K562 (cell line): ENCODE results near the gene CACNG6. TPM values are rescaled to one million over a fixed set of nuclear protein-coding genes. Genes with fewer than 3 reads are reported as not detected.

Experiments used
- ATAC-seq: fragments of 200-7000 bp; cut with Tn5 transposase; 3 replicates; pipeline ENCODE4 v1.9.1; 2020; ENCODE audit warnings: moderate library complexity
- BruUV-seq: library from RNA; stranded (reverse); fragments of 400-500 nt; replicated peaks from 2 replicates; lab custom pipeline; 2021; lab: Mats Ljungman, UMichigan
- CTCF ChIA-PET: fragments of 300-600 bp; formaldehyde crosslinking; extraction: SDS; loops from one replicate; lab custom pipeline; 2021; ENCODE audit warnings: low intra/inter-chr PET ratio; lab: Yijun Ruan, JAX
- POLR2A ChIA-PET: fragments of 300-600, 350-650 bp; sonication (Branson Sonifier 250); formaldehyde crosslinking; extraction: SDS; loops from one replicate; lab custom pipeline; 2021; ENCODE audit warnings: antibody characterized with exemption, inconsistent platforms; lab: Yijun Ruan, JAX
- DNase-seq, 4 experiments: peaks; one replicate each; pipeline versions ENCODE4 v3.0.0 to v3.0.0-alpha.2; 2011 to 2018; ENCODE audit warnings: low spot score in 3 of 4, mixed read lengths in 3 of 4; ENCODE audit errors: extremely low read depth in 1 of 4
- FAIRE-seq: peaks from 2 replicates; lab custom pipeline; 2011; peaks lifted over from hg19 to GRCh38; lab: Jason Lieb, UNC
- H2AFZ ChIP-seq: 2 replicates; pipeline ENCODE4 v1.6.0; 2011; ENCODE audit warnings: low read depth, low read length, control low read depth, inconsistent platforms
- H3K27ac ChIP-seq: fragments of 200-600 bp; 3 replicates; pipeline ENCODE4 v1.8.0; 2011; ENCODE audit warnings: low read depth, mild to moderate bottlenecking, control low read depth, inconsistent platforms, low read length, moderate library complexity, mixed read lengths; ENCODE audit errors: extremely low read depth
- H3K27me3 ChIP-seq, 2 experiments: fragments of 300-600 bp in 1 of 2; 2 replicates in 1 of 2; 3 replicates in 1 of 2; pipeline versions ENCODE4 v1.6.0 to v1.8.0; 2011; ENCODE audit warnings: inconsistent platforms in 2 of 2, low read length in 2 of 2, mild to moderate bottlenecking in 1 of 2, mixed read lengths in 1 of 2, moderate library complexity in 1 of 2; ENCODE audit not compliant: control insufficient read depth in 2 of 2, insufficient read depth in 2 of 2
- H3K36me3 ChIP-seq: fragments of 300-600 bp; 3 replicates; pipeline ENCODE4 v1.8.0; 2011; ENCODE audit warnings: mild to moderate bottlenecking, low read length, inconsistent platforms; ENCODE audit not compliant: control insufficient read depth, insufficient read depth
- H3K4me1 ChIP-seq, 2 experiments: fragments of 200-600 bp in 1 of 2; replicated peaks in 1 of 2; 2 replicates in 1 of 2; 3 replicates in 1 of 2; pipeline versions ENCODE4 v1.5.1 to v1.8.0; 2011; ENCODE audit warnings: inconsistent platforms in 2 of 2, low read length in 2 of 2, mild to moderate bottlenecking in 1 of 2, mixed read lengths in 1 of 2, moderate library complexity in 1 of 2; ENCODE audit not compliant: control insufficient read depth in 2 of 2, insufficient read depth in 2 of 2
- H3K4me2 ChIP-seq: 2 replicates; pipeline ENCODE4 v1.6.1; 2011; ENCODE audit warnings: low read length, control low read depth, inconsistent platforms, mixed read lengths; ENCODE audit not compliant: insufficient read depth
- H3K4me3 ChIP-seq: fragments of 200-600 bp; sonication (generic), shearing (Covaris generic); 2 replicates; pipeline ENCODE4 v1.5.1; 2016; ENCODE audit warnings: control low read depth, inconsistent platforms
- H3K79me2 ChIP-seq: fragments of 200-600 bp; 3 replicates; pipeline ENCODE4 v1.8.0; 2011; ENCODE audit warnings: low read length, inconsistent platforms; ENCODE audit not compliant: control insufficient read depth, insufficient read depth
- H3K9ac ChIP-seq, 2 experiments: 2 replicates each; pipeline versions ENCODE4 v1.6.0 to v1.6.1; 2011; ENCODE audit warnings: low read depth in 2 of 2, low read length in 2 of 2, control low read depth in 1 of 2, inconsistent platforms in 1 of 2, mild to moderate bottlenecking in 1 of 2, mixed read lengths in 1 of 2; ENCODE audit not compliant: insufficient read depth in 1 of 2
- H3K9me1 ChIP-seq: one replicate; pipeline ENCODE4 v1.6.0; 2011; ENCODE audit warnings: inconsistent platforms, mild to moderate bottlenecking, low read length, moderate library complexity; ENCODE audit not compliant: control insufficient read depth, insufficient read depth
- H3K9me3 ChIP-seq: replicated peaks from 2 replicates; pipeline ENCODE4 v1.5.1; 2011; ENCODE audit warnings: low read depth, low read length, inconsistent platforms; ENCODE audit not compliant: control insufficient read depth, insufficient read depth
- H4K20me1 ChIP-seq: replicated peaks from 2 replicates; pipeline ENCODE4 v1.6.1; 2011; ENCODE audit warnings: low read length, inconsistent platforms, mixed read lengths; ENCODE audit not compliant: control insufficient read depth, insufficient read depth
- BRF1 ChIP-seq: IDR thresholded peaks from 3 replicates; pipeline ENCODE4 v1.6.1; 2011; ENCODE audit warnings: borderline replicate concordance, mild to moderate bottlenecking; ENCODE audit not compliant: insufficient read length; ENCODE audit errors: extremely low read depth
- HDAC1 ChIP-seq, 2 experiments: fragments of 450-650 bp; IDR thresholded peaks; 2 replicates each; pipeline ENCODE4 v1.6.1; 2016 to 2017; ENCODE audit warnings: inconsistent platforms in 1 of 2, mild to moderate bottlenecking in 1 of 2, moderate library complexity in 1 of 2
- NFYB ChIP-seq: IDR thresholded peaks from 2 replicates; pipeline ENCODE4 v1.6.1; 2011; ENCODE audit warnings: mild to moderate bottlenecking, moderate library complexity; ENCODE audit not compliant: insufficient read length; ENCODE audit errors: extremely low read depth
- NR1H2 ChIP-seq: sonication (generic); formaldehyde crosslinking; IDR thresholded peaks from 2 replicates; pipeline ENCODE4 v1.4.0; 2020; ENCODE audit warnings: mild to moderate bottlenecking, missing genetic modification reagents
- RCOR1 ChIP-seq, 2 experiments: IDR thresholded peaks; 2 replicates each; pipeline ENCODE4 v1.6.1; 2012; ENCODE audit warnings: low read depth in 2 of 2, low read length in 2 of 2, borderline replicate concordance in 1 of 2, improper control_type of control experiment in 1 of 2
- ZNF212 ChIP-seq: fragments of 450-650 bp; formaldehyde crosslinking; IDR thresholded peaks from 2 replicates; pipeline ENCODE4 v1.4.0; 2020; ENCODE audit warnings: mild to moderate bottlenecking
- ZNF584 ChIP-seq: fragments of 200-800 bp; sonication (Bioruptor generic); IDR thresholded peaks from 2 replicates; pipeline ENCODE4 v1.6.1; 2016; ENCODE audit warnings: low read depth, mild to moderate bottlenecking, missing genetic modification characterization, missing compliant biosample characterization
- WGBS: fragments of 100-300 bp; shearing (Covaris generic); methylation state at CpG from one replicate; pipeline ENCODE4 v1.1.6; 2016; ENCODE audit warnings: low coverage, mixed read lengths; ENCODE audit not compliant: insufficient coverage; ENCODE audit errors: missing lambda C conversion rate; 5-methylcytosine and 5-hydroxymethylcytosine counted together
- in situ Hi-C: fragments of 300-500 bp; cut with MboI; formaldehyde crosslinking; loops from 4 replicates; pipeline ENCODE4 v1.15.0; 2018; ENCODE audit warnings: inconsistent platforms, mixed read lengths
- intact Hi-C: fragments of 100-400 bp; cut with micrococcal nuclease; formaldehyde crosslinking; loops from 2 replicates; pipeline ENCODE4 v1.14.2; 2022
- polyA plus RNA-seq, 8 experiments: library from polyadenylated mRNA; depleted of rRNA in 4 of 8; stranded (reverse) in 5 of 8; unstranded in 3 of 8; fragments of >200 nt; fragmentation: Nextera tagmentation in 2 of 8; fragmentation: Illumina TruSeq in 1 of 8; extraction: Ambion mirVana in 2 of 8; extraction: Trizol in 1 of 8; gene quantifications; 2 replicates each; pipeline versions ENCODE4 v1.2.1 to v1.2.3, GENCODE V29; 2011 to 2014; ENCODE audit warnings: inconsistent platforms in 1 of 8, missing spikeins in 1 of 8
- total RNA-seq, 7 experiments: library from RNA; depleted of rRNA in 6 of 7; stranded (reverse); fragments of >200 nt in 6 of 7; fragmentation: Illumina TruSeq in 2 of 7; extraction: Trizol in 2 of 7; gene quantifications; 2 replicates each; pipeline versions ENCODE4 v1.2.1 to v1.2.3, GENCODE V29; 2011 to 2021; ENCODE audit warnings: low replicate concordance in 1 of 7
- TF ChIP-seq, protein P1 (sequence below): fragments of 250-450 bp; sonication (Bioruptor Pico); IDR thresholded peaks from 2 replicates; pipeline ENCODE4 v1.4.0; 2020; ENCODE audit warnings: mild to moderate bottlenecking
- TF ChIP-seq, protein P2 (sequence below), 3 experiments: fragments of 200-800 bp in 1 of 3; fragments of 250-450 bp in 1 of 3; fragments of 450-650 bp in 1 of 3; sonication (Bioruptor Pico) in 1 of 3; sonication (Bioruptor generic) in 1 of 3; formaldehyde crosslinking in 1 of 3; IDR thresholded peaks; 2 replicates each; pipeline versions ENCODE4 v1.6.1 to v1.8.0; 2016 to 2022; ENCODE audit warnings: mild to moderate bottlenecking in 2 of 3, missing genetic modification characterization in 2 of 3, missing compliant biosample characterization in 1 of 3, moderate library complexity in 1 of 3

Gene CACNG6
- total and polyA plus RNA-seq, 9 of the 15 experiments (the other 6 are each of a cell fraction or from before 2014, with no cell fraction given), result not detected

DNA sequence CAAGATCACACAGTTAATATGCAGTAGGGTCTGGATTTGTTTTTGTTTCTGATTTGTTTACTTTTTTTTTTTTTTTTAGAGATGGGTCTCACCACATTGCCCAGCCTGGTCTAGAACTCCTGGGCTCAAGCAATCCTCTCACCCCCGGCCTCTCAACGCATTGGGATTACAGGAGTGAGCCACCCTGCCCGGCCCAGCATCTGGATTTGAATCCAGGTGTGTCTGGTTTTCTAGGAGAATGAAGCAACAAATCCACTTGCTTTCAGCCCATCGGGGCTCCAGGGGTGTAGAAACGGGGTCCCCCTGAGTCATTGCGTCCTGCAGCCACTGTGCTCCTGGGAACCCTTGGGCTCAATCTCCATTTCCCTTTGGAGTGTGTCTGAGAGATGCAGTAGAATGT, 22.1 kb upstream of the CACNG6 start:
- H3K36me3 ChIP-seq, result no peaks in the 10 kb centered on the region
- ChIA-PET CTCF (no interaction called here), POLR2A (no interaction called here)
- H3K4me1 ChIP-seq, result no peaks in the 10 kb centered on the region; a peak in 1 of 5 replicates
- no peak for FAIRE-seq
- no peak overlapping the region for H2AFZ ChIP-seq
- DNase-seq, result no peak
- WGBS, result 0% methylated on average over 6 of the region's 6 CpGs
- H3K4me3 ChIP-seq, result no peak overlapping the region
- H3K9ac ChIP-seq, result no peak overlapping the region
- no peaks in the 10 kb centered on the region for H3K9me1 ChIP-seq
- intact Hi-C loops, result no loop called here
- peaks cover 29 to 48% of the 10 kb centered on the region in 2 experiments for H3K27me3 ChIP-seq
- H3K9me3 ChIP-seq, result no peaks in the 10 kb centered on the region
- H3K4me2 ChIP-seq, result no peak overlapping the region
- ATAC-seq, result no peak
- TF ChIP-seq ZNF212 (CRISPR knock-in tag) (no peak), RCOR1 (IDR thresholded peaks at IDR 0.05; ENCODE audit: borderline replicate concordance in 1 of 2, low read depth in 2 of 2, low read length in 2 of 2) (no peak), NFYB (no peak), BRF1 (no peak), NR1H2 (no peak), HDAC1 (IDR thresholded peaks at IDR 0.05) (no peak), ZNF584 (CRISPR knock-in tag) (no peak)
- TF ChIP-seq, protein P1, sequence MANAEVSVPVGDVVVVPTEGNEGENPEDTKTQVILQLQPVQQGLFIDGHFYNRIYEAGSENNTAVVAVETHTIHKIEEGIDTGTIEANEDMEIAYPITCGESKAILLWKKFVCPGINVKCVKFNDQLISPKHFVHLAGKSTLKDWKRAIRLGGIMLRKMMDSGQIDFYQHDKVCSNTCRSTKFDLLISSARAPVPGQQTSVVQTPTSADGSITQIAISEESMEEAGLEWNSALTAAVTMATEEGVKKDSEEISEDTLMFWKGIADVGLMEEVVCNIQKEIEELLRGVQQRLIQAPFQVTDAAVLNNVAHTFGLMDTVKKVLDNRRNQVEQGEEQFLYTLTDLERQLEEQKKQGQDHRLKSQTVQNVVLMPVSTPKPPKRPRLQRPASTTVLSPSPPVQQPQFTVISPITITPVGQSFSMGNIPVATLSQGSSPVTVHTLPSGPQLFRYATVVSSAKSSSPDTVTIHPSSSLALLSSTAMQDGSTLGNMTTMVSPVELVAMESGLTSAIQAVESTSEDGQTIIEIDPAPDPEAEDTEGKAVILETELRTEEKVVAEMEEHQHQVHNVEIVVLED, result no peak
- TF ChIP-seq, protein P2, sequence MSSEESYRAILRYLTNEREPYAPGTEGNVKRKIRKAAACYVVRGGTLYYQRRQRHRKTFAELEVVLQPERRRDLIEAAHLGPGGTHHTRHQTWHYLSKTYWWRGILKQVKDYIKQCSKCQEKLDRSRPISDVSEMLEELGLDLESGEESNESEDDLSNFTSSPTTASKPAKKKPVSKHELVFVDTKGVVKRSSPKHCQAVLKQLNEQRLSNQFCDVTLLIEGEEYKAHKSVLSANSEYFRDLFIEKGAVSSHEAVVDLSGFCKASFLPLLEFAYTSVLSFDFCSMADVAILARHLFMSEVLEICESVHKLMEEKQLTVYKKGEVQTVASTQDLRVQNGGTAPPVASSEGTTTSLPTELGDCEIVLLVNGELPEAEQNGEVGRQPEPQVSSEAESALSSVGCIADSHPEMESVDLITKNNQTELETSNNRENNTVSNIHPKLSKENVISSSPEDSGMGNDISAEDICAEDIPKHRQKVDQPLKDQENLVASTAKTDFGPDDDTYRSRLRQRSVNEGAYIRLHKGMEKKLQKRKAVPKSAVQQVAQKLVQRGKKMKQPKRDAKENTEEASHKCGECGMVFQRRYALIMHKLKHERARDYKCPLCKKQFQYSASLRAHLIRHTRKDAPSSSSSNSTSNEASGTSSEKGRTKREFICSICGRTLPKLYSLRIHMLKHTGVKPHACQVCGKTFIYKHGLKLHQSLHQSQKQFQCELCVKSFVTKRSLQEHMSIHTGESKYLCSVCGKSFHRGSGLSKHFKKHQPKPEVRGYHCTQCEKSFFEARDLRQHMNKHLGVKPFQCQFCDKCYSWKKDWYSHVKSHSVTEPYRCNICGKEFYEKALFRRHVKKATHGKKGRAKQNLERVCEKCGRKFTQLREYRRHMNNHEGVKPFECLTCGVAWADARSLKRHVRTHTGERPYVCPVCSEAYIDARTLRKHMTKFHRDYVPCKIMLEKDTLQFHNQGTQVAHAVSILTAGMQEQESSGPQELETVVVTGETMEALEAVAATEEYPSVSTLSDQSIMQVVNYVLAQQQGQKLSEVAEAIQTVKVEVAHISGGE (CRISPR knock-in tag; IDR thresholded peaks at IDR 0.05), result no peak
- TF ChIP-seq, all 486 proteins: peak for 0
- no peaks in the 10 kb centered on the region for H3K79me2 ChIP-seq
- BruUV-seq, result no TSS peak
- no peak overlapping the region for H3K27ac ChIP-seq
- 0 out of 2 replicates have a peak, but pooled peaks cover 4% of the 10 kb centered on the region for H4K20me1 ChIP-seq
- in situ Hi-C loops, result no loop called here
